LNCaP clone FGC (cell line): ENCODE results near the gene RLBP1.

Experiments
- DNase-seq: peaks from one replicate; pipeline ENCODE4 v3.0.0-alpha.2; 2011; ENCODE audit warnings: low read depth
- H3K4me3 ChIP-seq: 2 replicates; pipeline ENCODE4 v1.5.1; 2011; ENCODE audit warnings: mild to moderate bottlenecking, low read depth, low read length, control low read depth
- CTCF ChIP-seq: IDR thresholded peaks from 2 replicates; pipeline ENCODE4 v1.5.1; 2012; ENCODE audit warnings: mild to moderate bottlenecking; ENCODE audit not compliant: control insufficient read depth, insufficient read depth; ENCODE audit errors: extremely low read depth

Gene RLBP1

GRCh38 chr15:89217686-89218376 is 3.5 kb downstream of the RLBP1 start:
- no peak for TF ChIP-seq CTCF
- no peak for DNase-seq

GRCh38 chr15:89217031-89217430 is 4.3 kb downstream of the RLBP1 start:
- no peak for DNase-seq
- TF ChIP-seq CTCF: no peak
- H3K4me3 ChIP-seq: no peak overlapping the region

More at GRCh38 chr15:89217686-89218376, 3.5 kb downstream of the RLBP1 start:
- H3K4me3 ChIP-seq: no peak overlapping the region

GRCh38 chr15:89215627-89216026 is 5.8 kb downstream of the RLBP1 start:
- TF ChIP-seq CTCF: no peak
- DNase-seq: no peak
- H3K4me3 ChIP-seq: no peak overlapping the region

GRCh38 chr15:89211678-89212170 is 9.7 kb downstream of the RLBP1 start:
- TF ChIP-seq CTCF: no peak
- no peak for DNase-seq
- no peak overlapping the region for H3K4me3 ChIP-seq

- DNase-seq: no peak
- TF ChIP-seq CTCF: no peak
These were observed 12.3 kb downstream of the RLBP1 start for GRCh38 chr15:89209057-89209456.

GRCh38 chr15:89208256-89208655 is 13.1 kb downstream of the RLBP1 start:
- TF ChIP-seq CTCF: no peak
- DNase-seq: peak; percentile 28
- H3K4me3 ChIP-seq: no peak overlapping the region

More at GRCh38 chr15:89209057-89209456, 12.3 kb downstream of the RLBP1 start:
- H3K4me3 ChIP-seq: no peak overlapping the region

- peak; percentile 25 for DNase-seq
- no peak overlapping the region for H3K4me3 ChIP-seq
These were observed 14.5 kb downstream of the RLBP1 start for GRCh38 chr15:89206908-89207331.

More at GRCh38 chr15:89206908-89207331, 14.5 kb downstream of the RLBP1 start:
- TF ChIP-seq CTCF: peak; percentile 97
